NCI-H345 (cell line): ENCODE data around the gene SFRP2.

Experiments
- DNase-seq: peaks from one replicate; lab custom pipeline; 2025; lab: John Stamatoyannopoulos, UW

SFRP2 gene, protein sequence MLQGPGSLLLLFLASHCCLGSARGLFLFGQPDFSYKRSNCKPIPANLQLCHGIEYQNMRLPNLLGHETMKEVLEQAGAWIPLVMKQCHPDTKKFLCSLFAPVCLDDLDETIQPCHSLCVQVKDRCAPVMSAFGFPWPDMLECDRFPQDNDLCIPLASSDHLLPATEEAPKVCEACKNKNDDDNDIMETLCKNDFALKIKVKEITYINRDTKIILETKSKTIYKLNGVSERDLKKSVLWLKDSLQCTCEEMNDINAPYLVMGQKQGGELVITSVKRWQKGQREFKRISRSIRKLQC

GRCh38 chr4:153788413-153789276, at the start of gene SFRP2:
Gene SFRP2 (minus strand): TSS chr4:153789083. CDS start chr4:153788835, 248 bp downstream.
- DNase-seq = no peak

DNA sequence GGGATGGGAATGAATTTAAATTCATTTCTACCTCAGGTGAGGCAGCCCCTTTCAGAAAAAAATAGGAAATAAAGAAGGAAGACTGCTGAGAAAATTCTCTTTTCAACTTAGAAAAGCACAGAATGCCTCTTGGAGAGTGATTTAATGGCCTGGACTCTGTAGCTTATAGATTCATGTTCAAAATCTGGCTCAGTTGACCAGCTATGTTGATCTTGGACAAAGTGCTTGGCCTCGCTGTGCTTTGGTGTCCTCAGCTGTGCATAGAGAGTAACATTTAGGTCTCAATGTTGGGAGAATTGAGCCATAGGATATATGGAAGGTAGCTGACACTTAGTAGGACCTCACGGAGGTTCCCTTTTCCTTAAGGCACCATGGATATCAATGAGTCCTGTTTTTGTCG, 49.7 kb upstream of the SFRP2 start:
- DNase-seq = no peak

GRCh38 chr4:153834901-153835300, 46.0 kb upstream of the SFRP2 start:
- DNase-seq = no peak

GRCh38 chr4:153832720-153833287, 43.9 kb upstream of the SFRP2 start:
- no peak for DNase-seq

DNA sequence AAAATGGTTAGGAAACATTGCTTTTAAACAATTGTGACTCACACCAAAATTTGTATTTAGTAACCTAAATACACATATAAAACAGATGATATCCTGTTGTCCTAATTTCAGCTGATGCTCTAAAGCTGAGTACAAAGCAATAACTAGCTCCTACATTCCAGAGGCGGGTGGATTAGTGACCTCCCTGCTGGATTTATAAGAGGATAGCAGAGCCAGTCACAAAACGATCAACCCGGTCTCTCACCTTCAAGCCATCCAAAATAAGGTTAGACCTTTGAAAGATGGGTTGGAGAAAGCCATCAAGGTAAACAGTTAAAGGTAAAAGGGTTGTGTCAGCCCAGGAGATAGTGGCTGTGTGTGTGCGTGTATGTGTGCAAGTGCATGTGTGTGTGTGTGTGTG, 43.2 kb upstream of the SFRP2 start:
- DNase-seq = no peak

DNA sequence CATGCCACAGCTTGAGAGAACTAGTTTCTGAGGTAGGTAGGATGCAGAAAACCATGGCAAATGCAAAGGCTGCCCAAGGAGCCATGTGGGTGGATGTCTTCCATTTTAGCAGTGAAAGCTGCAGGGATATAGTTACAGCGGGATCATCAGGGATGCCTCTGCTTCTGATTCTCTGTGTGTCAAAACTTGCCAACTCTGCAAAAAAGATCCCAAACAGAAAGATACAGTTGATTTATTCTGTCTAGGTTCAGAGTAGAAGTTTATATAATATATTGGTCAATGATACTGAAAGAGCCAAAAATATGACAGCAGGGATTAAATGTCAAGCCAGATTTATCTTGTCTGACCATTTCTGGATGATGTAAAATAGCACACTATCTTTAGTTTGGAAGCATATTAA, 42.4 kb upstream of the SFRP2 start:
- DNase-seq = no peak

- DNase-seq = no peak
Measured at GRCh38 chr4:153825691-153826090, 36.8 kb upstream of the SFRP2 start.

- DNase-seq = no peak
Measured at GRCh38 chr4:153825126-153825525, 36.2 kb upstream of the SFRP2 start.

DNA sequence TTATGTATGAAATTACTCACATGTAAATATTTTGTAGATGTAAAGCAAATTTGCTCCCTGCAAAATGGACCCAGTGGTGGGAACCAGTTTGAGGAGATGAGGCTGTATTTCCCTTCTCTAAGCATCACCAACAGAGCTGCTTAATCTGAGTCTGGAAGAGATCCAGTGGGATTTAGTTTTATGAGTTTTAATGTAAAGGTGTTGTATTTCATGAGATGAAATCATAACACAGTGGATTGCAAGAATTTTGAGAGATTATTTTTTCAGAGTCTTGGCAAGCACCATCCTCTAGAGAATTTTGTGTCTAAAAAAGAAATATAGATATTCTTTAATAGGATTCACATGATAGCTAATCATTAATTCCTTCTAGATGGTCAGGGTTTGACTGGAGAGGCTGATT, 35.6 kb upstream of the SFRP2 start:
- DNase-seq = no peak

- no peak for DNase-seq
Measured at GRCh38 chr4:153823483-153823882, 34.6 kb upstream of the SFRP2 start.

DNA sequence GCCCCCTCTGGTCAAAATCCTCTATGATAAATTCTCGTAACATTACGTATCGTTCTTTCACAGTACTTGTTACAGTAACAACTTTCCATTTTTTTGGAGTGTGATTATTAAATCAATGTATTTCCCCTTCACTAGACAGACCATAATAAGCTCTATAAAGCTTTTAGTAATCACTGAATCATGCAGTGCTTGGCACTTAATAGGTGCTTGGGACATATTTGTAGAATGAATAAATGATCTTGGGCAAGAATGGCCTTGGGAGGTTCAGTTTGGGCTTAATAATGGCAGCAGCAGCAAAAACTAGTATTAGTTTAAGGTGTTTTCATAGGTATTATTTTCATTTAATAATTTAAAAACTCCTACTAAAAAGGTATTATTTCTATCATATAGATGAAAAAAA, 33.4 kb upstream of the SFRP2 start:
- no peak for DNase-seq

- no peak for DNase-seq
Measured at GRCh38 chr4:153817466-153817865, 28.6 kb upstream of the SFRP2 start.

GRCh38 chr4:153816542-153816941, 27.7 kb upstream of the SFRP2 start:
- no peak for DNase-seq

- DNase-seq = no peak
Measured at GRCh38 chr4:153814789-153815188, 25.9 kb upstream of the SFRP2 start.

- no peak for DNase-seq
Measured at GRCh38 chr4:153809916-153810810, 21.3 kb upstream of the SFRP2 start.

- DNase-seq = no peak
Measured at GRCh38 chr4:153809307-153809706, 20.4 kb upstream of the SFRP2 start.

DNA sequence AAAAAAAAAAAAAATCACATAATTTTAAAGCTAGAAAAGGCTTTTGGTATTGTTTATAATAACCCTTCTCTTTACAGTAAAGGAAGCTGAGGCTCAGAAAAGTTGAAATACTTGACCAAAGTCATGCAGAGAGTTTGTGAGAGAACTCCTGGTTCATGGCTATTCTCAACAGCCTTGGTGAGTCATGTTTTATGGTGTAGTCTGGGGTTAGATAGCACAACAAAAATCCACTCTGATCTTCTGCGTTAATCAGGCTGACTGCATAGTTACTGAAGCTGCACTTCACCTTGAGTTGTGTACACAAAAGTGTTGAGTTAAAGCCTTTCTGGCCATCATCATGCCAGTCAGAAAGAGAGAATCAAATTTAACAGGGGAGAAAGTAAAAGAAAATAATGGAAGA, 19.3 kb upstream of the SFRP2 start:
- DNase-seq = no peak

- DNase-seq = no peak
Measured at GRCh38 chr4:153806073-153806472, 17.2 kb upstream of the SFRP2 start.

DNA sequence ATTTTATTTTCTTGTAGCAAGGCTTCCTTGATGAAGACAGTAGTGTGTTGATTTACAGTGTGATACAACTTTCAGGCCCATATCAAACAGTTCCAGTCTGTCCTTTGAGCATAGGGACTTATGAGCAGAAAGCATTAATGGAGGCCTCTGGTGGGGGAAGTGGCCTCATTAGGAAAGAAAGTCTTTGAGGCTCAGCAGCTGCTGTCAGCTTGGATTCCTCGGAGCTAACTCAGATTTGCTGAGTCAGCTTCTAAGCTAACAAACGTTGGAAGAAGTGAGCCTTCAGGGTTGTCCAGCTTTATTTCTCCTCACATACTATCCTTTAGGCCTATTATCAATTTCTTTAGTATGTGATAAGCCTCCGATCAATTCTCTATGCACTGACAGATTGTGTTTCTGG, 15.8 kb upstream of the SFRP2 start:
- DNase-seq = no peak

- DNase-seq = no peak
Measured at GRCh38 chr4:153799694-153800074, 10.8 kb upstream of the SFRP2 start.

DNA sequence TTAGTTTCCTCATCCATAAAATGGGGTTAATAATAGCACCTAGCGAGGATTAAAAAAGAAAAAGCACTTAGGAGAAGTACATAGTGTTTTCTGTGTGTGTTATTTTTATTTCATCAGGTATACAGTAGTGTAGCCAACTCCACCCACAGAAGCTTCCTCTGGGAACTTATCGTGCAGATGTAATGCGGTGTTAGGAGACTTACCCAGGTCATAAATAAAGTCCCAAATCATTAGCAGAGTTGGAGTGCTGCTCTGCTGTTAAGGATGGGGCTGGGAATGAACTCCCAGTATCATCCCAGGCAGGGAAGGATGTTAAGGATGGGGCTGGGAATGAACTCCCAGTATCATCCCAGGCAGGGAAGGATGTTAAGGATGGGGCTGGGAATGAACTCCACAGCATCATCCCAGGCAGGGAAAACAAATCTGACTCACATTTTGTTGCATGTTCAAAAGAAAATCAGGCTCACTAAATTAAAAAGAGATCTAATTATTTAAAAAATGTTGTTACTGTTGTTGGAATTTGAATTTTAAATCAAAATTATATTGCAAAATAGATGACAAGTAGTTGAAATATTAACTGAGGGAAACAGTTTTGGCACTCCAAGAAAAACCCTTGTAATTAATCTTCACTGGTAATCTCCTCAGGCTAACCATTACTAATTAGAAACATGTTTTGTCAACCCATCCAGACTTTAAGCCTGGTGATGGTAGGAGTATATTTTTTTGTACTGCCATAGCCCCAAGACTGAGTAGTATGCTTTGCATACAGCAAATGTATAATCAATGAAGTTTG, 10.2 kb upstream of the SFRP2 start:
- no peak for DNase-seq
